ENCODE data around the gene MAP3K10. TPM values are rescaled to one million over a fixed set of nuclear protein-coding genes. Genes with fewer than 3 reads are reported as not detected.

MAP3K10 gene
- polyA plus RNA-seq, 1 donor from 2014 or later = 18.3 TPM

- Histone ChIP-seq H3K9me3 (ENCODE audit: low read length) (no peaks in the 10 kb centered on the region), H3F3A (ENCODE audit: insufficient read depth, low read length, poor library complexity, severe bottlenecking) (no peaks in the 10 kb centered on the region), H3K27me3 (ENCODE audit: insufficient read depth, low read depth, low read length) (no peaks in the 10 kb centered on the region), H3K4me3 (ENCODE audit: low read length) (no peak overlapping the region), H2AFZ (ENCODE audit: low read depth, low read length) (no peak overlapping the region), H3K9me2 (ENCODE audit: insufficient read depth, low read length) (no peaks in the 10 kb centered on the region), H3K36me3 (ENCODE audit: insufficient read depth, low read length) (no peaks in the 10 kb centered on the region), H3K79me2 (replicated peaks; ENCODE audit: insufficient read depth, low read length) (peaks cover 4% of the 10 kb centered on the region), H3K4me2 (ENCODE audit: low read length) (no peak overlapping the region), H4K20me1 (ENCODE audit: insufficient read depth) (no peaks in the 10 kb centered on the region), H3K9ac (ENCODE audit: low read length) (no peak overlapping the region), H3K27ac (ENCODE audit: low read length) (no peak overlapping the region)
- TF ChIP-seq RAD21 (conservative IDR thresholded peaks at IDR 0.05) (no peak), POLR2AphosphoS5 (IDR thresholded peaks at IDR 0.05) (no peak), CTCF (IDR thresholded peaks at IDR 0.05; ENCODE audit: poor library complexity, severe bottlenecking) (no peak), EZH2 (IDR thresholded peaks at IDR 0.05; ENCODE audit: borderline replicate concordance, insufficient read depth, low read length, poor library complexity, severe bottlenecking) (no peak)
These were observed 7.2 kb downstream of the MAP3K10 start for GRCh38 chr19:40198272-40198990.

GRCh38 chr19:40200341-40201099 is 9.3 kb downstream of the MAP3K10 start:
- TF ChIP-seq TAF1 (IDR thresholded peaks at IDR 0.05; ENCODE audit: low read depth) = no peak
- no peak overlapping the region for H3K27ac ChIP-seq (ENCODE audit: low read length)
- H3K36me3 ChIP-seq (ENCODE audit: insufficient read depth, low read length) = no peaks in the 10 kb centered on the region
- H4K20me1 ChIP-seq (ENCODE audit: insufficient read depth) = no peaks in the 10 kb centered on the region
- no peaks in the 10 kb centered on the region for H3F3A ChIP-seq (ENCODE audit: insufficient read depth, low read length, poor library complexity, severe bottlenecking)
- no peaks in the 10 kb centered on the region for H3K9me3 ChIP-seq (ENCODE audit: low read length)
- H3K4me3 ChIP-seq (ENCODE audit: low read length) = no peak overlapping the region
- no peak overlapping the region for H3K4me2 ChIP-seq (ENCODE audit: low read length)
- H3K9ac ChIP-seq (ENCODE audit: low read length) = no peak overlapping the region
- H2AFZ ChIP-seq (ENCODE audit: low read depth, low read length) = no peak overlapping the region
- no peaks in the 10 kb centered on the region for H3K9me2 ChIP-seq (ENCODE audit: insufficient read depth, low read length)
- H3K79me2 ChIP-seq (replicated peaks; ENCODE audit: insufficient read depth, low read length) = no peaks in the 10 kb centered on the region
- no peaks in the 10 kb centered on the region for H3K27me3 ChIP-seq (ENCODE audit: insufficient read depth, low read depth, low read length)

DNA sequence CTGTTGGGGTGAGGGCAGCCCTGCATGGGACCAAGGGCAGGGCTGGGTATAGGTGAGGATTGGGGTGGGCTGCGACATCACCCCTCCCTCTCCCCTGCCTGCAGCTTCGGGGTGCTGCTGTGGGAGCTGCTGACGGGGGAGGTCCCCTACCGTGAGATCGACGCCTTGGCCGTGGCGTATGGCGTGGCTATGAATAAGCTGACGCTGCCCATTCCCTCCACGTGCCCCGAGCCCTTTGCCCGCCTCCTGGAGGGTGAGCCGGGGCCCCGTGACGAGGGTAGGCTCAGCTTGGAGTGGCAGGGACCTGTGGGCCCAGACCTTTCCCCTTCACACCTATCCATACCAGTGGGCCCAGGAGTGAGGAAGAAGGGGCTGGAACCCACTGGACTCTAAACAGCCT is 13.2 kb downstream of the MAP3K10 start:
- Histone ChIP-seq H3K4me3 (ENCODE audit: low read length) (no peak overlapping the region), H3K36me3 (ENCODE audit: insufficient read depth, low read length) (no peaks in the 10 kb centered on the region), H3K9me2 (ENCODE audit: insufficient read depth, low read length) (no peaks in the 10 kb centered on the region), H3K79me2 (replicated peaks; ENCODE audit: insufficient read depth, low read length) (no peaks in the 10 kb centered on the region), H3K9ac (ENCODE audit: low read length) (no peak overlapping the region), H3K9me3 (ENCODE audit: low read length) (no peaks in the 10 kb centered on the region), H3K27me3 (ENCODE audit: insufficient read depth, low read depth, low read length) (no peaks in the 10 kb centered on the region), H3K27ac (ENCODE audit: low read length) (no peak overlapping the region), H3K4me2 (ENCODE audit: low read length) (no peak overlapping the region), H4K20me1 (ENCODE audit: insufficient read depth) (no peaks in the 10 kb centered on the region), H3F3A (ENCODE audit: insufficient read depth, low read length, poor library complexity, severe bottlenecking) (no peaks in the 10 kb centered on the region), H2AFZ (ENCODE audit: low read depth, low read length) (no peak overlapping the region)
- TF ChIP-seq CTCF (IDR thresholded peaks at IDR 0.05; ENCODE audit: poor library complexity, severe bottlenecking) (no peak), EZH2 (IDR thresholded peaks at IDR 0.05; ENCODE audit: borderline replicate concordance, insufficient read depth, low read length, poor library complexity, severe bottlenecking) (no peak), POLR2AphosphoS5 (IDR thresholded peaks at IDR 0.05) (no peak), RAD21 (conservative IDR thresholded peaks at IDR 0.05) (no peak), TAF1 (IDR thresholded peaks at IDR 0.05; ENCODE audit: low read depth) (no peak), SMC3 (conservative IDR thresholded peaks at IDR 0.05; ENCODE audit: poor library complexity) (no peak), EP300 (conservative IDR thresholded peaks at IDR 0.05; ENCODE audit: poor library complexity, severe bottlenecking) (no peak), MXI1 (conservative IDR thresholded peaks at IDR 0.05; ENCODE audit: poor library complexity, severe bottlenecking) (no peak)
- TF ChIP-seq, protein P1, sequence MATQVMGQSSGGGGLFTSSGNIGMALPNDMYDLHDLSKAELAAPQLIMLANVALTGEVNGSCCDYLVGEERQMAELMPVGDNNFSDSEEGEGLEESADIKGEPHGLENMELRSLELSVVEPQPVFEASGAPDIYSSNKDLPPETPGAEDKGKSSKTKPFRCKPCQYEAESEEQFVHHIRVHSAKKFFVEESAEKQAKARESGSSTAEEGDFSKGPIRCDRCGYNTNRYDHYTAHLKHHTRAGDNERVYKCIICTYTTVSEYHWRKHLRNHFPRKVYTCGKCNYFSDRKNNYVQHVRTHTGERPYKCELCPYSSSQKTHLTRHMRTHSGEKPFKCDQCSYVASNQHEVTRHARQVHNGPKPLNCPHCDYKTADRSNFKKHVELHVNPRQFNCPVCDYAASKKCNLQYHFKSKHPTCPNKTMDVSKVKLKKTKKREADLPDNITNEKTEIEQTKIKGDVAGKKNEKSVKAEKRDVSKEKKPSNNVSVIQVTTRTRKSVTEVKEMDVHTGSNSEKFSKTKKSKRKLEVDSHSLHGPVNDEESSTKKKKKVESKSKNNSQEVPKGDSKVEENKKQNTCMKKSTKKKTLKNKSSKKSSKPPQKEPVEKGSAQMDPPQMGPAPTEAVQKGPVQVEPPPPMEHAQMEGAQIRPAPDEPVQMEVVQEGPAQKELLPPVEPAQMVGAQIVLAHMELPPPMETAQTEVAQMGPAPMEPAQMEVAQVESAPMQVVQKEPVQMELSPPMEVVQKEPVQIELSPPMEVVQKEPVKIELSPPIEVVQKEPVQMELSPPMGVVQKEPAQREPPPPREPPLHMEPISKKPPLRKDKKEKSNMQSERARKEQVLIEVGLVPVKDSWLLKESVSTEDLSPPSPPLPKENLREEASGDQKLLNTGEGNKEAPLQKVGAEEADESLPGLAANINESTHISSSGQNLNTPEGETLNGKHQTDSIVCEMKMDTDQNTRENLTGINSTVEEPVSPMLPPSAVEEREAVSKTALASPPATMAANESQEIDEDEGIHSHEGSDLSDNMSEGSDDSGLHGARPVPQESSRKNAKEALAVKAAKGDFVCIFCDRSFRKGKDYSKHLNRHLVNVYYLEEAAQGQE (IDR thresholded peaks at IDR 0.05; ENCODE audit: borderline replicate concordance) = no peak

All from neural cell (in vitro differentiated cells).